ENCODE measurements around the gene UGT1A7. TPM values are rescaled to one million over a fixed set of nuclear protein-coding genes. Genes with fewer than 3 reads are reported as not detected.
A peak's percentile ranks its signal among the peaks of the same experiment; 100 is the strongest.
"Not testable (repeated sequence)": the region's sequence is repeated elsewhere in the genome, so short reads cannot be mapped to it uniquely, and the experiment has no call there.

UGT1A7 gene
- total RNA-seq, 6 donors from 2014 or later, result not detected

DNA sequence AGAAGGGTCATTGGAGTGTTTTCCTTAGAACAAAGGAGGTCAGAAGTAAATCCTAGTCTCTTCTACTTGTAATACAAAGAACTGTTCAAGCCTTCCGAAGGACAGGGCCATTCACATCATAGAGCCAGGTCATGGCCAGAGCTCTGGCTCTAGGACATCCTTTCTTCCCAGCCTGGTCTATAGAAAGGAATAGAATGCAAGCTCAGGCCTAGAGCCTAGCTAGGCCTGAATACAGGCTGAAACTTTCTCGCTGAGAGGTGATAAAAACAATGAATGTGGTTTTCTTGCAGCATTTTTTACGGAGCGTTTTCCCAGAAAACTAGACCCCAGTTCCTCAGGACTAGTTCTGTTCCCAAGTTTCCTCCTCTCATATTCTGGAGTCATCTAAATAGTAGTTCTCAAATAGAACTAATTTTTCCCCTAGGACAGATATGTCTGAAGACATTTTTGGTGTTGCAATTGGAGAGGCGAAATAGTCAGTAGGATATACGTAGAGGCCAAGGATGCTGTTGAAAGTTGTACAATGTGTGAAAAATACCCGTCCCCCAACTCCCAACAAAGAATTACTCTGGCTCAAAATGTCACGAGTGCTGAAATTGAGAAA lies 17.8 kb downstream of the UGT1A7 start:
- Histone ChIP-seq H3K36me3 (no peaks in the 10 kb centered on the region), H3K27ac (no peak overlapping the region), H3K4me1 (no peaks in the 10 kb centered on the region), H3K9me3 (no peaks in the 10 kb centered on the region), H3K27me3 (no peaks in the 10 kb centered on the region), H3K4me3 (no peak overlapping the region)
- DNase-seq, result no peak
- WGBS, 2 donors, result 88 to 93% methylated on average over 8 of the region's 8 CpGs
- no peak for ATAC-seq (ENCODE audit: low FRiP score in 2 of 2)
- TF ChIP-seq POLR2AphosphoS5 (IDR thresholded peaks at IDR 0.05) (no peak), EP300 (IDR thresholded peaks at IDR 0.05) (no peak), POLR2A (IDR thresholded peaks at IDR 0.05) (no peak)
- TF ChIP-seq, protein P1, sequence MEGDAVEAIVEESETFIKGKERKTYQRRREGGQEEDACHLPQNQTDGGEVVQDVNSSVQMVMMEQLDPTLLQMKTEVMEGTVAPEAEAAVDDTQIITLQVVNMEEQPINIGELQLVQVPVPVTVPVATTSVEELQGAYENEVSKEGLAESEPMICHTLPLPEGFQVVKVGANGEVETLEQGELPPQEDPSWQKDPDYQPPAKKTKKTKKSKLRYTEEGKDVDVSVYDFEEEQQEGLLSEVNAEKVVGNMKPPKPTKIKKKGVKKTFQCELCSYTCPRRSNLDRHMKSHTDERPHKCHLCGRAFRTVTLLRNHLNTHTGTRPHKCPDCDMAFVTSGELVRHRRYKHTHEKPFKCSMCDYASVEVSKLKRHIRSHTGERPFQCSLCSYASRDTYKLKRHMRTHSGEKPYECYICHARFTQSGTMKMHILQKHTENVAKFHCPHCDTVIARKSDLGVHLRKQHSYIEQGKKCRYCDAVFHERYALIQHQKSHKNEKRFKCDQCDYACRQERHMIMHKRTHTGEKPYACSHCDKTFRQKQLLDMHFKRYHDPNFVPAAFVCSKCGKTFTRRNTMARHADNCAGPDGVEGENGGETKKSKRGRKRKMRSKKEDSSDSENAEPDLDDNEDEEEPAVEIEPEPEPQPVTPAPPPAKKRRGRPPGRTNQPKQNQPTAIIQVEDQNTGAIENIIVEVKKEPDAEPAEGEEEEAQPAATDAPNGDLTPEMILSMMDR (IDR thresholded peaks at IDR 0.05), result no peak

DNA sequence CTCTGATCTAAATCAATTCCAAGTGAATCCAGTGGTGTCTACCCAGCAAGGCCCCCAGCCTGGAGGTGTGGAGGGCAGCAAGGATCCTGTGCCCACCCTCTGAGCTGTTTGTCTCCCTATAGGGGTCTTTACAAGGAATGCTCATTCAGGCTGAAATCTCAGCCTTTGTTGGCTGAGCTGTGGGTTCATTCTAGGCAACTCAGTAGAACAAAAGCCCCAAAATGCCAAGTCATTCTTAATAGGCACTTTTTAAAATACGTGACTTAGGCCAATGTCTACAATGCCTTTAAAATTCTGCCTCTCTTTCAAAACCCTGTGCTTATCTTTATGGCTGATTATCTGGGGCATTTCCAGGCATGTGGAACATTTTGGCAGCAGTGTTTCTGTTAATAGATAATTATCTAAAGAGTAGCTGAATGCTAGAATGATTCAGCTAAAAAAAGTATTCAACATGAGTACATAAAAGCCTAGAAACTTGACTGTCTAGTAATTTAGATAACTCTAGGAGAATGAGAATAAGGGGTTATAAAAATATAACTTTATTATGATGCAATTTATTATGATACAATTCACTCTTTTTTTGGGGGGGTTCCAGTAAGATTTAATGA lies 18.4 kb downstream of the UGT1A7 start:
- 11 to 18% methylated on average over 1 of the region's 1 CpG for WGBS, 2 donors

DNA sequence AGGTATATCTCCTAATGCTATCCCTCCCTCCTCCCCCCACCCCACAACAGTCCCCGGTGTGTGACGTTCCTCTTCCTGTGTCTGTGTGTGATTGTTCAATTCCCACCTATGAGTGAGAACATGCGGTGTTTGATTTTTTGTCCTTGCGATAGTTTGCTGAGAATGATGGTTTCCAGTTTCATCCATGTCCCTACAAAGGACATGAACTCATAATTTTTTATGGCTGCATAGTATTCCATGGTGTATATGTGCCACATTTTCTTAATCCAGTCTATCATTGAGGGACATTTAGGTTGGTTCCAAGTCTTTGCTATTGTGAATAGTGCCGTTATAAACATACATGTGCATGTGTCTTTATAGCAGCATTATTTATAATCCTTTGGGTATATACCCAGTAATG lies 19.1 kb downstream of the UGT1A7 start:
- H3K36me3 ChIP-seq; H3K27me3 ChIP-seq; H3K4me3 ChIP-seq; DNase-seq; ATAC-seq (ENCODE audit: low FRiP score in 2 of 2); H3K9me3 ChIP-seq; H3K4me1 ChIP-seq; H3K27ac ChIP-seq: not testable (repeated sequence)
- 91 to 93% methylated on average over 5 of the region's 5 CpGs for WGBS, 2 donors

More for the DNA sequence above, 18.4 kb downstream of the UGT1A7 start:
- ATAC-seq (ENCODE audit: low FRiP score in 2 of 2) (no peak), DNase-seq (no peak)
- Histone ChIP-seq H3K27ac (no peak overlapping the region), H3K4me1 (no peaks in the 10 kb centered on the region), H3K27me3 (no peaks in the 10 kb centered on the region), H3K9me3 (no peaks in the 10 kb centered on the region), H3K36me3 (no peaks in the 10 kb centered on the region), H3K4me3 (no peak overlapping the region)
- TF ChIP-seq POLR2AphosphoS5 (IDR thresholded peaks at IDR 0.05) (no peak), EP300 (IDR thresholded peaks at IDR 0.05) (no peak), POLR2A (IDR thresholded peaks at IDR 0.05) (no peak)
- TF ChIP-seq, protein P1 (IDR thresholded peaks at IDR 0.05), result no peak

DNA sequence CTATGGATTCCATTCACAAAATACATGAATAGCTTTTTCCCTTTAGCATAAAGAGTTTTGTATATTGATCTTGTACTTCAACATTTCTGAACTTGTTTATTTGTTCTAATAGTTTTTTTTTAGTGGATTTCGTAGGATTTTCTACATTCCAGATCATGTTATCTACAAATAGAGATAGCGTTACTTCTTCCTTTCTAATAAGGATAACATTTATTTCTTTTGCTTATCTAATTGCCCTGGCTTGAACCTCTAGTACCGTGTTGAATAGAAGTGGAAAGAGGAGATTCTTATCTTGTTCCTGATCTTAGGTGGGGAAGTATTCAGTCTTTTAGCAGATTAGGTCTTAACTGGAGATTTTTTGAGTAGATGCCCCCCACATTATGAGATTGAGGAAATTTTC lies 20.5 kb downstream of the UGT1A7 start:
- Histone ChIP-seq H3K4me1 (no peaks in the 10 kb centered on the region), H3K27me3 (no peaks in the 10 kb centered on the region), H3K9me3 (no peaks in the 10 kb centered on the region), H3K27ac (no peak overlapping the region), H3K4me3 (no peak overlapping the region), H3K36me3 (no peaks in the 10 kb centered on the region)
- 46 to 48% methylated on average over 3 of the region's 3 CpGs for WGBS, 2 donors
- ATAC-seq (ENCODE audit: low FRiP score in 2 of 2) (no peak), DNase-seq (no peak)
- TF ChIP-seq POLR2AphosphoS5 (IDR thresholded peaks at IDR 0.05) (no peak), POLR2A (IDR thresholded peaks at IDR 0.05) (no peak), EP300 (IDR thresholded peaks at IDR 0.05) (no peak)
- TF ChIP-seq, protein P1 (IDR thresholded peaks at IDR 0.05), result no peak

DNA sequence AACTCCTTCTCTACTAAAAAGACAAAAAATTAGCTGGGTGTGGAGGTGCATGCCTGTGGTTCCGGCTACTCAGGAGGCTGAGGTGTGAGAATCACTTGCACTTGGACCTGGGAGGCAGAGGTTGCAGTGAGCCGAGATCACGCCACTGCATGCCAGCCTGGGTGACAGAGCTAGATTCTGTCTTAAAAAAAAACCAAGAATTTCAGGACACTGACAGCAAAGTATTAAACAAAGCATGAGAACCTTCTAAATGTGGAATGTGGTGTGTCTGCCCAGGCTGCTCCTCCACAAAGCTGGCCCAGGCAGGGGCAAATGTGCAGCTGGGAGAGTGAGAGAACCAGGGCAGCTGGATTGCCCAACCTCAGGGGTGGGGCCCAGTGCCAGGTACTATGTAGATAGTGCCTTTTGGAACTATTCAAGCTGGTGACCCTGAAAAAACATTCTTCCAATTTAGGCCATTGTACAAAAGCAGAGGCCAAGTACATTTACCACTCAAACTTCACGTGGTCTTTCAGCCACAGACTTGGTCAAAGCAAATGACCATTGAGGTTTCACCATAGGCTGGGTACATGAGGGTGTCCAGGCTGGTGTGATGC lies 24.3 kb downstream of the UGT1A7 start:
- no peaks in the 10 kb centered on the region for H3K27me3 ChIP-seq
- H3K9me3 ChIP-seq, result no peaks in the 10 kb centered on the region
- ATAC-seq (ENCODE audit: low FRiP score in 2 of 2) (peak in 1 of 2 donors; percentile 66), DNase-seq (peak in 1 of 2 donors; percentile 51)
- no peak overlapping the region for H3K27ac ChIP-seq
- no peaks in the 10 kb centered on the region for H3K36me3 ChIP-seq
- H3K4me3 ChIP-seq, result no peak overlapping the region
- H3K4me1 ChIP-seq, result no peaks in the 10 kb centered on the region
- TF ChIP-seq POLR2A (IDR thresholded peaks at IDR 0.05) (no peak), POLR2AphosphoS5 (IDR thresholded peaks at IDR 0.05) (no peak), EP300 (IDR thresholded peaks at IDR 0.05) (no peak)
- TF ChIP-seq, protein P1 (IDR thresholded peaks at IDR 0.05), result no peak
- 55 to 67% methylated on average over 4 of the region's 4 CpGs for WGBS, 2 donors
